Colonic mucosa (tissue), 4 donors: ENCODE results near the gene BLOC1S1. TPM values are rescaled to one million over a fixed set of nuclear protein-coding genes. Genes with fewer than 3 reads are reported as not detected.

ENCODE experiments used
- DNase-seq: peaks from one replicate; pipeline ENCODE4 v3.0.0-alpha.2; 2020
- H3K27ac ChIP-seq: fragments of 200-600 bp; one replicate; pipeline ENCODE4 v1.8.0; 2021
- H3K27me3 ChIP-seq: fragments of 200-600 bp; one replicate; pipeline ENCODE4 v1.8.0; 2021
- H3K36me3 ChIP-seq: fragments of 200-600 bp; one replicate; pipeline ENCODE4 v1.8.0; 2021
- H3K4me1 ChIP-seq: fragments of 200-600 bp; one replicate; pipeline ENCODE4 v1.8.0; 2021; ENCODE audit warnings: mild to moderate bottlenecking
- H3K4me3 ChIP-seq: fragments of 200-600 bp; one replicate; pipeline ENCODE4 v1.8.0; 2021
- H3K9ac ChIP-seq, 2 donors: one replicate each; pipeline ENCODE4 v1.7.0; 2013; ENCODE audit warnings: control low read depth in 2 of 2, low read depth in 2 of 2, low read length in 2 of 2
- H3K9me3 ChIP-seq: fragments of 200-600 bp; one replicate; pipeline ENCODE4 v1.8.0; 2021
- CTCF ChIP-seq: fragments of 200-600 bp; IDR thresholded peaks from one replicate; pipeline ENCODE4 v1.8.0; 2022; ENCODE audit warnings: antibody characterized with exemption, mild to moderate bottlenecking
- intact Hi-C: fragments of 100-400 bp; cut with DNase I; formaldehyde crosslinking; loops from one replicate; pipeline ENCODE4 v1.14.1; 2022
- total RNA-seq, 2 donors: library from RNA; stranded (reverse); fragmentation: NEBNext Ultra II Directional in 1 of 2; extraction: Animal tissue kit (Norgen Biotek cat#: 25700) in 1 of 2; gene quantifications; one replicate each; pipeline ENCODE4 v1.2.1, GENCODE V29; 2021
- donor health status: healthy.
- donor health status: DM: no; HTN: no; CAD: no.
- donor health status: DM: no; HTN: no; CAD: no.

The BLOC1S1 gene
- total RNA-seq, 2 donors from 2014 or later, result 214 to 242 TPM

DNA sequence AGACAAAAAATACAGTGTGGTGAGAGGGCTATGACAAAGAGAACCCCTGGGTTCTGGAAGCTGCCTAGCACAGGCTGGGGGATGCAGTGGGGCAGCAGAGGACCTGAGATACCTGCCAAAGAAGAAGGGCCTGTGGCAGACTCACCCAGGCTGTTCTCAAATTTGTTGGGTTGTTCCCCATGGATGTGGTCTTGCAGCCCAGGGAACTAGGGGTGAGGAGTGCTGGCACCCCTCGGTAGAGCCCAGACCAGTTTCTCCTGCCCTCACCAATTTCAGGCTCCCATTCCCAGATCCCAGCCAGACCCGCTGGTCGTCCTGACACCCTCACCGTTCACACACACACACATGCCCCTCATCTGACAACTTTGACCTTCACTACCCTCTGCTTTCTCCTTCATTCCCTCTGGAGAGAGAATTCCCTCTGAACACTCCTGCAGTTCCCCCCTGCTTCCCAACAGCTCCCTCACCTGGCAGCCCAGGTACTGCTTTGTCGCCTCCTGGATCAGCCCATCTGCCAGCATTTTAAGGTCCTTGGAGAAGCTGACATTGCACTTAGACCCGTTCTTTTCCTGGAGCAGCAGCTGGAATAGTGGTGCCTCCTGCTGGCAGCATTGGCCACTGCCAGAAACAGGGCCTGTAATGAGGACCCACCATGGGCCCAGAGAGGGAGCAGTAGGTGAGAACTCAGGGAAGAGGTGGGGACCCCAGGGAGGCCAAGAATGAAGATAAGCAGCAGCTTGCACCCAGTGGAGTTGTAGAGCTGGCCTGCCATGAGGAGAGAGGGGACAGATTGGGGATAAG, 21.1 kb downstream of the BLOC1S1 start:
- Histone ChIP-seq H3K9ac (no peak overlapping the region), H3K4me1 (peaks cover 9% of the 10 kb centered on the region), H3K4me3 (no peak overlapping the region), H3K27me3 (no peaks in the 10 kb centered on the region), H3K27ac (no peak overlapping the region), H3K36me3 (no peaks in the 10 kb centered on the region), H3K9me3 (no peaks in the 10 kb centered on the region)
- peak; percentile 91 for TF ChIP-seq CTCF
- intact Hi-C loops, result loop anchor here (5.0 kb wide), 1 partner anchor 200 kb away; no protein-coding TSS in a partner anchor
- peak; percentile 88 for DNase-seq

- Histone ChIP-seq H3K4me3 (no peak overlapping the region), H3K36me3 (no peaks in the 10 kb centered on the region), H3K27me3 (no peaks in the 10 kb centered on the region), H3K9ac (peak overlapping the region in 1 of 2 donors; percentile 36), H3K27ac (peak overlapping the region; percentile 58), H3K9me3 (no peaks in the 10 kb centered on the region), H3K4me1 (peaks cover 9% of the 10 kb centered on the region)
- no peak for TF ChIP-seq CTCF
- DNase-seq, result no peak
- intact Hi-C loops, result loop anchor here (5.0 kb wide), 1 partner anchor 200 kb away; no protein-coding TSS in a partner anchor
These were observed 21.8 kb downstream of the BLOC1S1 start for GRCh38 chr12:55737581-55738122.

- intact Hi-C loops, result loop anchor here (5.0 kb wide), 1 partner anchor 199 kb away; no protein-coding TSS in a partner anchor
- Histone ChIP-seq H3K27me3 (no peaks in the 10 kb centered on the region), H3K4me1 (peaks cover 9% of the 10 kb centered on the region), H3K9ac (peak overlapping the region in 1 of 2 donors; percentile 76), H3K27ac (peak overlapping the region; percentile 58), H3K9me3 (no peaks in the 10 kb centered on the region), H3K4me3 (peak overlapping the region; percentile 37), H3K36me3 (no peaks in the 10 kb centered on the region)
- DNase-seq, result peak; percentile 93
- peak; percentile 89 for TF ChIP-seq CTCF
These were observed 22.5 kb downstream of the BLOC1S1 start for GRCh38 chr12:55738123-55739024.

DNA sequence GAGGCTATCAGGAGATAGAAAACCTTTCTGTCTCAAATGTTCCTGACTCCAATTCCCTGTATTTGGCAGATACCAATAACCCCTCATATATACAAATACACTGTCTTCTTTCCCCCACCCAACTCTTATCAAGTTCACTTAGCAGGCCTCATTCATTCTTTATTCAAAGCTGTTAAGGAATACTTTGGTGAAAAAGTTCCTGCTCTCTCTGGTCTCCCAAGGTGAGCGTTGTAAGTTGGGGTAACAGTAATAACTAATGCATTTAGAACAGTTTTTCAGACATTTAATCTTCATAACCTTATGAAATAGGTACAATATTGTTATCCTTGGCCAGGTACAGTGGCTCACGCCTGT, 23.2 kb downstream of the BLOC1S1 start:
- H3K27me3 ChIP-seq, result no peaks in the 10 kb centered on the region
- H3K36me3 ChIP-seq, result no peaks in the 10 kb centered on the region
- intact Hi-C loops, result loop anchor here (5.0 kb wide), 1 partner anchor 198 kb away; no protein-coding TSS in a partner anchor
- DNase-seq, result no peak
- no peaks in the 10 kb centered on the region for H3K9me3 ChIP-seq
- peak overlapping the region in 1 of 2 donors; percentile 76 for H3K9ac ChIP-seq
- H3K27ac ChIP-seq, result no peak overlapping the region
- H3K4me3 ChIP-seq, result peak overlapping the region; percentile 37
- H3K4me1 ChIP-seq, result peaks cover 9% of the 10 kb centered on the region
- TF ChIP-seq CTCF, result peak; percentile 30
